ENCODE results near the gene SLC8A2.

SLC8A2 gene

DNA sequence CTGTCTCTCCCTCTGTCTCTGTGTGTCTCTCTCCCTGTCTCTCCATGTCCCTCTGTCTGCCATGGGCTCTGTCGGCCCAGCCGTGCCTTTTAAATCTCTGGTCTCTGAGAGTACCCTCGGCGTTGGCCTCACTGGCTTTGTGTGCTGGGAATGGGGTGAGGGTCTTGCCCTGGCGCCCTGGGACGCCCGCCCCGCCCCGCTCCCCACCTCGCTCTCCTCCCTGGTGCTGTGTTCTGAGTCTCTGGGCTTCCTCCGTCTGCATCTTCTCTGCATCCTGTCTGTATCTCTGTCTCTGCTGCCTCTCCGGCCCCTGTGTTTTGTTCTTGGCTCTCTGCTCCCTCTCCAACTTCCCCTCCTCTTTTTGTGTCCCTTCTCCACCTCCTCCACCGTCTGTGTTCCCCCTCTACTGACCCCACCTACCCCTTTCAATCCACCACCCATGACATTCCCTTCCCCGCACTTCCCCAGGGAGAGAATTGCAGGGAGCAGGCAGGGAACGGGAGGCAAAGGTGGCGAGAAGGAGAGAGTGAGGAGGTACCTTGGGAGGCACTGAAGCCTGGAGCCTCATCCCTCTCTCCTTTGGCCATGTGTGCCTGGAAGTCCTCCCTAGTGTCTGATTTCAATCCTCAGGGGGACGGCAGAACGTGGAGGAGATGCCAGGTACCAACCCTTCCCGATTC lies 48.4 kb downstream of the SLC8A2 start:
- H3K4me3 ChIP-seq (ENCODE audit: low read depth, low read length): no peak overlapping the region
- no peak for TF ChIP-seq CTCF (conservative IDR thresholded peaks at IDR 0.05; ENCODE audit: low read depth, low read length)
- DNase-seq (ENCODE audit: low read depth): no peak

DNA sequence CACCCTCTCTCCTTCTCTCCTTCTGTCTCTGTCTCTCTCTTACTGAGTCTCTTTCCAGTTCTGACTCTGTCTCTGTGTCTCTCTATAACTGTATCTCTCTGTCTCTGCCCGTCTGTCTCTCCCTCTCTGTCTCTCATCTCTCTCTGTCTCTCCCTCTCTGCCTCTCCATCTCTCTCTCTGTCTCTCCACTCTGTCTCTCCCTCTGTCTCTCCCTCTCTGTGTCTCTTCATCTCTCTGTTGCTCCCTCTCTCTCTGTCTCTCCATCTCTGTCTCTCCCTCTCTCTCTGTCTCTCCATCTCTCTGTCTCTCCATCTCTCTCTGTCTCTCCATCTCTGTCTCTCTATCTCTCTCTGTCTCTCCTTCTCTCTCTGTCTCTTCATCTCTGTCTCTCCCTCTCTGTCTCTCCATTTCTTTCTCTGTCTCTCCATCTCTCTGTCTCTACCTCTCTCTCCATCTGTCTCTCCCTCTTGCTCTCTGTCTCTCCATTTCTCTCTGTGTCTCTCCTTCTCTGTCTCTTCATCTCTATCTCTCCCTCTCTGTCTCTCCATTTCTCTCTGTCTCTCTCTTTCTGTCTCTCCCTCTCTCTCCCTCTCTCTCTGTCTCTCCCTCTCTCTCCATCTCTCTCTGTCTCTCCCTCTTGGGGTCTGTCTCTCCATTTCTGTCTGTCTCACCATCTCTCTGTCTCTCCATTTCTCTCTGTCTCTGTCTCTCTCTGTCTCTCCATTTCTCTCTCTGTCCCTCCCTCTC lies 49.1 kb downstream of the SLC8A2 start:
- H3K4me3 ChIP-seq (ENCODE audit: low read depth, low read length): no peak overlapping the region
- DNase-seq (ENCODE audit: low read depth): no peak
- no peak for TF ChIP-seq CTCF (conservative IDR thresholded peaks at IDR 0.05; ENCODE audit: low read depth, low read length)

GRCh38 chr19:47421844-47422395 lies 49.8 kb downstream of the SLC8A2 start:
- TF ChIP-seq CTCF (conservative IDR thresholded peaks at IDR 0.05; ENCODE audit: low read depth, low read length): no peak
- H3K4me3 ChIP-seq (ENCODE audit: low read depth, low read length): no peak overlapping the region
- no peak for DNase-seq (ENCODE audit: low read depth)

- DNase-seq (ENCODE audit: low read depth): no peak
- no peak for TF ChIP-seq CTCF (conservative IDR thresholded peaks at IDR 0.05; ENCODE audit: low read depth, low read length)
- H3K4me3 ChIP-seq (ENCODE audit: low read depth, low read length): no peak overlapping the region
These were observed 50.4 kb downstream of the SLC8A2 start for GRCh38 chr19:47421244-47421786.

GRCh38 chr19:47419789-47420188 lies 51.9 kb downstream of the SLC8A2 start:
- no peak overlapping the region for H3K4me3 ChIP-seq (ENCODE audit: low read depth, low read length)
- no peak for TF ChIP-seq CTCF (conservative IDR thresholded peaks at IDR 0.05; ENCODE audit: low read depth, low read length)
- DNase-seq (ENCODE audit: low read depth): no peak

DNA sequence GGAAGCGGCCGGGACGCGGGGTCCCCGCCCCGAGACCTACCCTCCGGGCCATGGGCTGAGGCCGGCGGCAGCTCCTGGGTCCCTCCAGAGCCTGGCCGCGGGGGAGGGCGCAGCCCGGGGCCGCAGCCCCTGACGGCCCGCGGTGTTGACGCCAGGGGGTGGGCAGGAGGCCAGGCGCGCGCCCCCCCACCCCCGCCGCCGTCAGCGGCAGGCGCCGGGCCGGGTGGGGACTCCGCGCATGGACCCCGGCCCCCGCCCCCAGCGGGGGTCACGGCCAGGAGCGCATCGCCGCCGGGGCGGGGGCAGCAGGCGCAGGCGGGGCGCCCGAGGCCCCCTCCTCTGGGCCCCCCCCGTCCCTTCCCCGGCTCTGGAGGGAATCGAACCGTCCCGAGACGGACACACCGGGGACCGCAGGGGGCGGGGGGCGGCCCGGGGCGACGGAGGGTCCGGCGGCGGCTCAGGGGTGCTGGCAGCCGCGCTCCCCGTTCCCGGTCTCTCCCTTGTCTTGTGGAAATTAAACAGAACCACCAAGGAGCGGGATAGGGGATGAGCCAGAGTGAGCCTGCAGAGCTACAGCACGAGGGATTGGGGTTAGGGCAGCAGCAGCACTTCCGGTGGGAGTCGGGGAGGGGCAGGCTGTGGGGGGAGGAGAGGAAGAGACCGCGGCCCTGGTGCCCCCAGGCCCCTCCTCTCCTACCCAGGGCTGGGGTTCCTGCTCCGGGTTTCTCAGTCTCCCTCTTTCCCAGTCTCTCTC lies 52.5 kb downstream of the SLC8A2 start, which contains the start of gene MEIS3:
TSS of gene MEIS3 (minus strand) at position 498 of the 754 bp plus-strand sequence. CDS start at position 52, 446 bp downstream.
- TF ChIP-seq CTCF (conservative IDR thresholded peaks at IDR 0.05; ENCODE audit: low read depth, low read length): no peak
- peak within 1 kb of the TSS; percentile 54 for H3K4me3 ChIP-seq (ENCODE audit: low read depth, low read length)
- DNase-seq (ENCODE audit: low read depth): no peak

All from choroid plexus epithelial cell (primary cell).